Left ventricle myocardium inferior (tissue), 1 donor: ENCODE measurements around the gene FAM180B. TPM values are rescaled to one million over a fixed set of nuclear protein-coding genes. Genes with fewer than 3 reads are reported as not detected.
A peak's percentile ranks its signal among the peaks of the same experiment; 100 is the strongest.

Experiments
- DNase-seq: peaks from one replicate; pipeline ENCODE4 v3.0.0-alpha.2; 2020
- H3K27ac ChIP-seq: fragments of 200-600 bp; replicated peaks from 2 replicates; pipeline ENCODE4 v1.8.0; 2021
- H3K27me3 ChIP-seq: fragments of 200-600 bp; 2 replicates; pipeline ENCODE4 v1.8.0; 2021; ENCODE audit warnings: low read depth
- H3K36me3 ChIP-seq: fragments of 200-600 bp; 2 replicates; pipeline ENCODE4 v1.8.0; 2021
- H3K4me1 ChIP-seq: fragments of 200-600 bp; 2 replicates; pipeline ENCODE4 v1.8.0; 2021
- H3K4me3 ChIP-seq: fragments of 200-600 bp; 2 replicates; pipeline ENCODE4 v1.8.0; 2021; ENCODE audit warnings: mild to moderate bottlenecking, moderate library complexity
- H3K9me3 ChIP-seq: fragments of 200-600 bp; replicated peaks from 2 replicates; pipeline ENCODE4 v1.8.0; 2021
- intact Hi-C: fragments of 100-400 bp; cut with micrococcal nuclease; formaldehyde crosslinking; loops from one replicate; pipeline ENCODE4 v1.11.0; 2022
- total RNA-seq: library from RNA; stranded (reverse); fragmentation: NEBNext Ultra II Directional; extraction: Animal tissue kit (Norgen Biotek cat#: 25700); gene quantifications from one replicate; pipeline ENCODE4 v1.2.1, GENCODE V29; 2021
- TF ChIP-seq, protein P1 (sequence below): fragments of 200-600 bp; IDR thresholded peaks from 2 replicates; pipeline ENCODE4 v1.8.0; 2021; ENCODE audit warnings: antibody characterized with exemption, mild to moderate bottlenecking, borderline replicate concordance
- donor health status: DM: no; HTN: yes; CAD: no; lungs with severe emphysema.

The FAM180B gene
- total RNA-seq, 1 donor from 2014 or later, result 0.22 TPM

GRCh38 chr11:47605921-47606320 is 19.4 kb downstream of the FAM180B start:
- TF ChIP-seq, protein P1, sequence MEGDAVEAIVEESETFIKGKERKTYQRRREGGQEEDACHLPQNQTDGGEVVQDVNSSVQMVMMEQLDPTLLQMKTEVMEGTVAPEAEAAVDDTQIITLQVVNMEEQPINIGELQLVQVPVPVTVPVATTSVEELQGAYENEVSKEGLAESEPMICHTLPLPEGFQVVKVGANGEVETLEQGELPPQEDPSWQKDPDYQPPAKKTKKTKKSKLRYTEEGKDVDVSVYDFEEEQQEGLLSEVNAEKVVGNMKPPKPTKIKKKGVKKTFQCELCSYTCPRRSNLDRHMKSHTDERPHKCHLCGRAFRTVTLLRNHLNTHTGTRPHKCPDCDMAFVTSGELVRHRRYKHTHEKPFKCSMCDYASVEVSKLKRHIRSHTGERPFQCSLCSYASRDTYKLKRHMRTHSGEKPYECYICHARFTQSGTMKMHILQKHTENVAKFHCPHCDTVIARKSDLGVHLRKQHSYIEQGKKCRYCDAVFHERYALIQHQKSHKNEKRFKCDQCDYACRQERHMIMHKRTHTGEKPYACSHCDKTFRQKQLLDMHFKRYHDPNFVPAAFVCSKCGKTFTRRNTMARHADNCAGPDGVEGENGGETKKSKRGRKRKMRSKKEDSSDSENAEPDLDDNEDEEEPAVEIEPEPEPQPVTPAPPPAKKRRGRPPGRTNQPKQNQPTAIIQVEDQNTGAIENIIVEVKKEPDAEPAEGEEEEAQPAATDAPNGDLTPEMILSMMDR, result no peak
- peaks cover 34% of the 10 kb centered on the region for H3K4me1 ChIP-seq
- no peaks in the 10 kb centered on the region for H3K9me3 ChIP-seq
- no peak overlapping the region for H3K4me3 ChIP-seq
- intact Hi-C loops, result no loop called here
- no peak overlapping the region for H3K27ac ChIP-seq
- H3K36me3 ChIP-seq, result no peaks in the 10 kb centered on the region
- no peak for DNase-seq
- H3K27me3 ChIP-seq, result no peaks in the 10 kb centered on the region

DNA sequence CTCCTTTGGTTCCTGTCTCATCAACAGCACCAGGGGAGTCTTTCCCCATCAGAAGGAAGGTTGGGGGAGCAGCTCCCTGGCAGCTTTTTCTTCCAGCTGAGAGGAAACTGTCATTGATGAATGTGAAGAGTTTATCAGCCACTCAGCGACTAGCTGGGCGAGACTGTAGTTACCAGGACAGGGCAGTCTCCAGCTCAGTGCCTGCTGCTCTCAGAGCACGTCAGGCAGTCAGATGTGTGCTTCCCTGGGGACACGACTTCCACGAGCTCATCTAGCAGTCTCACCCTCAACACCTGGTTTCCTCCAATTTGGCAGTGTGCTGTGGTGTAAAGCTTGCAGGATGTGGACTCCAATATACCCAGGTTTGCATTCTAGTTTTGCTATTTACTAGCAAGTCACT is 20.3 kb downstream of the FAM180B start:
- Histone ChIP-seq H3K27ac (peak overlapping the region; percentile 32), H3K4me3 (no peak overlapping the region), H3K9me3 (no peaks in the 10 kb centered on the region), H3K4me1 (peaks cover 41% of the 10 kb centered on the region), H3K36me3 (no peaks in the 10 kb centered on the region), H3K27me3 (no peaks in the 10 kb centered on the region)
- intact Hi-C loops, result no loop called here
- peak; percentile 41 for DNase-seq
- TF ChIP-seq, protein P1, result no peak

DNA sequence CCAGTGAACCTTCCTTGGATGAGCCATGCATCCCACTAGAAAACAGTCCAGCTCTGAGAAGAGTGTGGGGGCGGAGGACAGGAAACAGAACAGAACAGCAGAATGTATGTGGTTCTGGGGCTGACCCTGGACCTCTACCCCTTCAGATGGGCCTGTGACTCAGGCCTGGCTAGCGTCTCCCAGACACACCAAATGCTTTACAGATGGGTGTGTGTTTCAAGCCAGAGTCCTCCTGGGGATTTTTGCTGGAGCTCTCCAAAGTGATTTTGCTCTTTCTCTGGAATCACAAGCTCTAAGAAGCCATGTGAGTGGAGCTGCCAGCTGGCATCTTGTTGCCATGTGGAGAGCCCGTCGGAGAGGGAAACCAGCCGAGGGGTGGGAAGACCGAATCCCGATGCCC is 20.9 kb downstream of the FAM180B start:
- intact Hi-C loops, result no loop called here
- Histone ChIP-seq H3K27ac (peak overlapping the region; percentile 32), H3K4me3 (no peak overlapping the region), H3K4me1 (peaks cover 41% of the 10 kb centered on the region), H3K36me3 (no peaks in the 10 kb centered on the region), H3K9me3 (no peaks in the 10 kb centered on the region), H3K27me3 (no peaks in the 10 kb centered on the region)
- DNase-seq, result no peak
- TF ChIP-seq, protein P1, result no peak

GRCh38 chr11:47609675-47610074 is 23.2 kb downstream of the FAM180B start:
- intact Hi-C loops, result loop anchor here (10.0 kb wide), 1 partner anchor 145 kb away; no protein-coding TSS in a partner anchor
- DNase-seq, result no peak
- H3K27me3 ChIP-seq, result no peaks in the 10 kb centered on the region
- no peak overlapping the region for H3K27ac ChIP-seq
- no peak overlapping the region for H3K4me3 ChIP-seq
- no peaks in the 10 kb centered on the region for H3K9me3 ChIP-seq
- H3K4me1 ChIP-seq, result peaks cover 41% of the 10 kb centered on the region
- TF ChIP-seq, protein P1, result no peak
- H3K36me3 ChIP-seq, result no peaks in the 10 kb centered on the region

GRCh38 chr11:47611348-47611794 is 24.9 kb downstream of the FAM180B start:
- Histone ChIP-seq H3K9me3 (no peaks in the 10 kb centered on the region), H3K27me3 (no peaks in the 10 kb centered on the region), H3K4me1 (peaks cover 32% of the 10 kb centered on the region), H3K27ac (peak overlapping the region; percentile 9), H3K4me3 (no peak overlapping the region), H3K36me3 (peaks cover 4% of the 10 kb centered on the region)
- TF ChIP-seq, protein P1, result no peak
- intact Hi-C loops, result loop anchor here (10.0 kb wide), 1 partner anchor 147 kb away; no protein-coding TSS in a partner anchor
- no peak for DNase-seq
